Measurements from ENCODE around the gene HDAC4. TPM values are rescaled to one million over a fixed set of nuclear protein-coding genes. Genes with fewer than 3 reads are reported as not detected.

Gene HDAC4
- total RNA-seq, 4 donors from 2014 or later = 12.9 to 91.6 (median 39.8) TPM

DNA sequence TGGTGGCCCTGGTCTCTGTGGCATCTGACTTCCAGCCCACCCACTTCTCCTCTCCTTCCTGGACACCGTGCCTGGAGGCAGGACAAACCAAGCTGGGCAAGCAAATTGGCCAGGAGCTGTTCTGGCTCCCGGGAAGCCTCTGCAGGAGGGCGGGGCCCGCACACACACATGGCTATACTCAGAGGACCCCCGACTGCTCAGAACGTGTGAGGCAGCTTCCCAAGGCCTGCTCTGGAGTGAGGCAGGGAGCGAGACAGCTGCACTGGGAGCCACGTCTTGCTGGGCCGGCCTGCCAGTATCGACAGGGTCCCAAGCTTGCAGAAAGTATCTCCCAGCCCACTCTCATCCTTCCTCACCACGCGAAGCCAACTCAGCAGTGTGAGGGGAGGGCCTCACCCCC, 295.6 kb downstream of the HDAC4 start:
- peaks cover 0 to 4% of the 10 kb centered on the region in 2 donors for H3K4me1 ChIP-seq
- intact Hi-C loops (cut with DNase I) = no loop called here
- H3K4me3 ChIP-seq (replicated peaks in 1 of 3) = no peak overlapping the region
- no peak for DNase-seq
- H3K27ac ChIP-seq = no peak overlapping the region
- H3K36me3 ChIP-seq = peaks cover 4 to 16% of the 10 kb centered on the region in 2 donors
- WGBS, 2 donors = 87 to 98% methylated on average over 6 to 12 of the region's 12 CpGs
- H3K27me3 ChIP-seq = no peaks in the 10 kb centered on the region
- no peak for TF ChIP-seq POLR2A (IDR thresholded peaks at IDR 0.05)
- no peak for TF ChIP-seq CTCF (IDR thresholded peaks at IDR 0.05)
- H3K9me3 ChIP-seq = no peaks in the 10 kb centered on the region

- H3K4me3 ChIP-seq (replicated peaks in 1 of 3) = no peak overlapping the region
- no peaks in the 10 kb centered on the region for H3K9me3 ChIP-seq
- no peak for DNase-seq
- no peak overlapping the region for H3K27ac ChIP-seq
- H3K4me1 ChIP-seq = peaks cover 0 to 4% of the 10 kb centered on the region in 2 donors
- no peaks in the 10 kb centered on the region for H3K27me3 ChIP-seq
- H3K36me3 ChIP-seq = peaks cover 4 to 14% of the 10 kb centered on the region in 2 donors
- 94 to 97% methylated on average over 17 of the region's 17 CpGs for WGBS, 2 donors
- intact Hi-C loops (cut with DNase I) = no loop called here
- TF ChIP-seq CTCF (IDR thresholded peaks at IDR 0.05) (no peak), POLR2A (IDR thresholded peaks at IDR 0.05) (no peak)
These were observed 296.0 kb downstream of the HDAC4 start for GRCh38 chr2:239104800-239105199.

- Histone ChIP-seq H3K4me3 (replicated peaks in 1 of 3) (no peak overlapping the region), H3K9me3 (no peaks in the 10 kb centered on the region), H3K27me3 (no peaks in the 10 kb centered on the region), H3K4me1 (peaks cover 0 to 4% of the 10 kb centered on the region in 2 donors), H3K27ac (no peak overlapping the region), H3K36me3 (peaks cover 0 to 11% of the 10 kb centered on the region in 2 donors)
- intact Hi-C loops (cut with DNase I) = no loop called here
- TF ChIP-seq CTCF (IDR thresholded peaks at IDR 0.05) = no peak
- TF ChIP-seq POLR2A (IDR thresholded peaks at IDR 0.05) = no peak
- WGBS, 2 donors = 93 to 96% methylated on average over 23 to 29 of the region's 30 CpGs
- no peak for DNase-seq
These were observed 297.4 kb downstream of the HDAC4 start for GRCh38 chr2:239103125-239104098.

GRCh38 chr2:239102266-239102665, 298.6 kb downstream of the HDAC4 start:
- peaks cover 0 to 4% of the 10 kb centered on the region in 2 donors for H3K4me1 ChIP-seq
- H3K4me3 ChIP-seq (replicated peaks in 1 of 3) = no peak overlapping the region
- no peak overlapping the region for H3K27ac ChIP-seq
- intact Hi-C loops (cut with DNase I) = no loop called here
- TF ChIP-seq POLR2A (IDR thresholded peaks at IDR 0.05) (no peak), CTCF (IDR thresholded peaks at IDR 0.05) (no peak)
- peaks cover 0 to 9% of the 10 kb centered on the region in 2 donors for H3K36me3 ChIP-seq
- peak; percentile 62 to 74 for DNase-seq
- H3K27me3 ChIP-seq = no peaks in the 10 kb centered on the region
- WGBS, 2 donors = 32 to 37% methylated on average over 4 to 5 of the region's 5 CpGs
- no peaks in the 10 kb centered on the region for H3K9me3 ChIP-seq

- intact Hi-C loops (cut with DNase I) = no loop called here
- H3K27me3 ChIP-seq = no peaks in the 10 kb centered on the region
- peaks cover 0 to 5% of the 10 kb centered on the region in 2 donors for H3K36me3 ChIP-seq
- no peaks in the 10 kb centered on the region for H3K9me3 ChIP-seq
- no peak overlapping the region for H3K4me3 ChIP-seq (replicated peaks in 1 of 3)
- no peak for DNase-seq
- peaks cover 0 to 4% of the 10 kb centered on the region in 2 donors for H3K4me1 ChIP-seq
- no peak for TF ChIP-seq POLR2A (IDR thresholded peaks at IDR 0.05)
- no peak for TF ChIP-seq CTCF (IDR thresholded peaks at IDR 0.05)
- 96% methylated on average over 17 of the region's 24 CpGs; no CpG with 5 or more reads in 1 of the 2 donors for WGBS, 2 donors
- no peak overlapping the region for H3K27ac ChIP-seq
These were observed 299.0 kb downstream of the HDAC4 start for GRCh38 chr2:239101807-239102206.
